AG04449 (cell line): ENCODE data around the gene HAPLN1.

ENCODE experiments used
- CTCF ChIA-PET: fragments of 350-600 bp; formaldehyde crosslinking; extraction: SDS; loops from one replicate; lab custom pipeline; 2021; ENCODE audit warnings: antibody characterized with exemption; lab: Yijun Ruan, JAX
- POLR2A ChIA-PET: fragments of 400-600, 350-600 bp; formaldehyde crosslinking; extraction: SDS; loops from one replicate; lab custom pipeline; 2020; ENCODE audit warnings: antibody characterized with exemption, inconsistent platforms; lab: Yijun Ruan, JAX
- DNase-seq: peaks from one replicate; pipeline ENCODE4 v3.0.0-alpha.2; 2010; ENCODE audit warnings: low read depth, low spot score
- H3K4me3 ChIP-seq: 2 replicates; pipeline ENCODE4 v1.5.1; 2011; ENCODE audit warnings: low read depth, mild to moderate bottlenecking, control low read depth, low read length
- TF ChIP-seq, protein P1 (sequence below): IDR thresholded peaks from one replicate; pipeline ENCODE4 v1.5.1; 2011; ENCODE audit warnings: mild to moderate bottlenecking, moderate library complexity, low read length, control low read depth, inconsistent platforms; ENCODE audit not compliant: insufficient read depth; ENCODE audit errors: missing control alignments

HAPLN1 gene

GRCh38 chr5:83628360-83628759, 92.3 kb downstream of the HAPLN1 start:
- DNase-seq: no peak
- TF ChIP-seq, protein P1, sequence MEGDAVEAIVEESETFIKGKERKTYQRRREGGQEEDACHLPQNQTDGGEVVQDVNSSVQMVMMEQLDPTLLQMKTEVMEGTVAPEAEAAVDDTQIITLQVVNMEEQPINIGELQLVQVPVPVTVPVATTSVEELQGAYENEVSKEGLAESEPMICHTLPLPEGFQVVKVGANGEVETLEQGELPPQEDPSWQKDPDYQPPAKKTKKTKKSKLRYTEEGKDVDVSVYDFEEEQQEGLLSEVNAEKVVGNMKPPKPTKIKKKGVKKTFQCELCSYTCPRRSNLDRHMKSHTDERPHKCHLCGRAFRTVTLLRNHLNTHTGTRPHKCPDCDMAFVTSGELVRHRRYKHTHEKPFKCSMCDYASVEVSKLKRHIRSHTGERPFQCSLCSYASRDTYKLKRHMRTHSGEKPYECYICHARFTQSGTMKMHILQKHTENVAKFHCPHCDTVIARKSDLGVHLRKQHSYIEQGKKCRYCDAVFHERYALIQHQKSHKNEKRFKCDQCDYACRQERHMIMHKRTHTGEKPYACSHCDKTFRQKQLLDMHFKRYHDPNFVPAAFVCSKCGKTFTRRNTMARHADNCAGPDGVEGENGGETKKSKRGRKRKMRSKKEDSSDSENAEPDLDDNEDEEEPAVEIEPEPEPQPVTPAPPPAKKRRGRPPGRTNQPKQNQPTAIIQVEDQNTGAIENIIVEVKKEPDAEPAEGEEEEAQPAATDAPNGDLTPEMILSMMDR: no peak
- ChIA-PET CTCF (no interaction called here), POLR2A (no interaction called here)
- H3K4me3 ChIP-seq: no peak overlapping the region

DNA sequence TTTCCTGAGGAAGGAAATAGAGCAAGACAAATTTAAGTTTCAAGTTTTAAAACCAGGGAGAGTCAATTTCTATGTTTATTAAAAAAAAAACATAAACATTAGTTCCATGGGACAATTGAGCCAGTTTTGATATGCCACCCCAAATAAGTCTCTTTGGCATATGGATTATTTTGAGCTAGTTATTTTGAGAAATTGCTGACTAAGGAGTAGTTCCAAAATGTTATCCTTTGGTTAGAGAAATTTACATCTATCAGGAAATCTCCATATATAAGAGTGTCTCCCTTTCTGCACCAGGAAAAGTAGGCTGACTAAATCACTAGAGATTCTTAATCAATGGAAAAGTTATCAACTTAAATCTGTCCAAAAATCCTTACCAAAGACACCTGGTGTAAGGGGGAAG, 105.8 kb downstream of the HAPLN1 start:
- TF ChIP-seq, protein P1: no peak
- ChIA-PET CTCF (interaction anchor here (1.5 kb wide), 1 partner anchor 12 kb away, joined by 3 read pairs; no protein-coding TSS in a partner anchor), POLR2A (no interaction called here)
- H3K4me3 ChIP-seq: no peak overlapping the region
- no peak for DNase-seq

DNA sequence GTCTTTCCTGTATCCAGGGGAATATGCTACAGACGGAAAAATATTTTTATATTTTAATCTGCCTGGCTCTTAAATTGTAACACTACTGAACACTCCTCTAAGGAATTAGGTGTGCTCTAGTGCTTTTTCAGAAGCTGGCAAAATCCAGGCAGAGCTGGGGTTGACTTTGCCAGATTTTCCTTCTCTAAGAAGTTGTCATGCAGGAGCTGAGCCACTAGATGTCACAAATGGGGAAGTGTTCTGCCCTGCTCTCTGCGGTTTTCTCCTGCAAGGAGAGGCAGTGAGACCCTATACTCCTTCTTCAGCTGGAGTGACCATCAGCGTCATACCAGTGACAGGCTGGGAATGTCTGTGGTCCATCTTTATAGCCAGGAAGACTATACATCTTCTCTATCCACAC, 112.5 kb downstream of the HAPLN1 start:
- DNase-seq: no peak
- TF ChIP-seq, protein P1: peak; percentile 62
- ChIA-PET CTCF (interaction anchor here (0.7 to 2.1 kb wide), 6 partner anchors 12 to 69 kb away, joined by 3 to 6 read pairs (median 3); no protein-coding TSS in a partner anchor), POLR2A (no interaction called here)
- no peak overlapping the region for H3K4me3 ChIP-seq

- CTCF ChIA-PET: interaction anchor here (0.8 to 1.4 kb wide), 3 partner anchors 9 to 32 kb away, joined by 3 to 4 read pairs (median 3); no protein-coding TSS in a partner anchor
- no peak for DNase-seq
- no peak overlapping the region for H3K4me3 ChIP-seq
- POLR2A ChIA-PET: no interaction called here
- TF ChIP-seq, protein P1: no peak
Measured at GRCh38 chr5:83595217-83595616, 125.4 kb downstream of the HAPLN1 start.

DNA sequence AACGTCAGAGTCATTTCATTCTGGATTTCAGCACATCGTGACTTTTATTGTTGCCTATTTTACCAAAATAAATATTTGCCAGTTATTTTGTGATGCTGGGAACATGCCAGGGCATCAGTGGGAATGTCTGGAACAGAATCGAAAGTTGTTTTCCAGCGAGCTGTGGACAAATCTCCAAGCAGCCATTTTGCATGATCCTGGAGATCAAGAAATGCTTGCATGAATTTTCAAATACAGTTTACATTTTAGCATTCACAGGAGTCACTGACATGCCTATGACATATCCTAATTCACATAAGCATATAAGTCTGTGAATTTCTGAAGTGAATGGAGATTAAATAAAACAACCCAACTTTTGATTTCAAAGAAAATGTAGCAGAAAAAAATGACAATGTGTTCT, 129.7 kb downstream of the HAPLN1 start:
- H3K4me3 ChIP-seq: no peak overlapping the region
- CTCF ChIA-PET: no interaction called here
- DNase-seq: no peak
- POLR2A ChIA-PET: no interaction called here
- TF ChIP-seq, protein P1: no peak

GRCh38 chr5:83589786-83590185, 130.9 kb downstream of the HAPLN1 start:
- ChIA-PET POLR2A (no interaction called here), CTCF (no interaction called here)
- TF ChIP-seq, protein P1: no peak
- no peak overlapping the region for H3K4me3 ChIP-seq
- DNase-seq: no peak
